K562 (cell line): ENCODE results near the gene VSIG1. TPM values are rescaled to one million over a fixed set of nuclear protein-coding genes. Genes with fewer than 3 reads are reported as not detected.

ENCODE experiments used
- BRD9 ChIP-seq: fragments of 450-650 bp; IDR thresholded peaks from 2 replicates; pipeline ENCODE4 v1.6.1; 2018; ENCODE audit warnings: low read depth; ENCODE audit not compliant: partially characterized antibody
- CLOCK ChIP-seq: fragments of 250-450 bp; sonication (Bioruptor Pico); IDR thresholded peaks from 2 replicates; pipeline ENCODE4 v1.4.0; 2020; ENCODE audit warnings: mild to moderate bottlenecking, moderate library complexity, borderline replicate concordance
- DNMT1 ChIP-seq: fragments of 450-650 bp; IDR thresholded peaks from 2 replicates; pipeline ENCODE4 v1.6.1; 2016; ENCODE audit warnings: antibody characterized with exemption, mild to moderate bottlenecking
- MEF2A ChIP-seq: IDR thresholded peaks from 2 replicates; pipeline ENCODE4 v1.6.1; 2011; ENCODE audit warnings: low read depth, mild to moderate bottlenecking, low read length, moderate library complexity; ENCODE audit not compliant: control insufficient read depth
- MIER1 ChIP-seq: fragments of 450-650 bp; IDR thresholded peaks from 2 replicates; pipeline ENCODE4 v1.6.1; 2016; ENCODE audit warnings: antibody characterized with exemption, mild to moderate bottlenecking, low read depth
- MTA3 ChIP-seq: fragments of 450-650 bp; formaldehyde crosslinking; IDR thresholded peaks from 2 replicates; pipeline ENCODE4 v1.6.1; 2017; ENCODE audit warnings: mild to moderate bottlenecking, borderline replicate concordance
- NEUROD1 ChIP-seq: fragments of 150-350 bp; IDR thresholded peaks from 2 replicates; pipeline ENCODE4 v1.6.1; 2014; ENCODE audit warnings: borderline replicate concordance, low read length, low read depth; ENCODE audit not compliant: partially characterized antibody
- NR4A1 ChIP-seq, 2 experiments: fragments of 250-450 bp in 1 of 2; fragments of 450-650 bp in 1 of 2; sonication (Bioruptor Pico) in 1 of 2; IDR thresholded peaks; 2 replicates each; pipeline versions ENCODE4 v1.4.0 to v1.6.1; 2016 to 2020; ENCODE audit warnings: mild to moderate bottlenecking in 2 of 2, missing compliant biosample characterization in 1 of 2, missing genetic modification characterization in 1 of 2, moderate library complexity in 1 of 2
- PHTF2 ChIP-seq: fragments of 250-450 bp; sonication (Bioruptor Pico); IDR thresholded peaks from 2 replicates; pipeline ENCODE4 v1.5.0; 2021; ENCODE audit warnings: mild to moderate bottlenecking
- PREB ChIP-seq: sonication (generic); formaldehyde crosslinking; IDR thresholded peaks from 2 replicates; pipeline ENCODE4 v1.8.1; 2023; ENCODE audit warnings: mild to moderate bottlenecking, missing genetic modification reagents
- RBM17 ChIP-seq: fragments of 200-400 bp; formaldehyde crosslinking; IDR thresholded peaks from 2 replicates; pipeline ENCODE4 v1.6.1; 2017; ENCODE audit warnings: low read depth, mild to moderate bottlenecking, low read length, borderline replicate concordance
- STAT5A ChIP-seq: IDR thresholded peaks from 2 replicates; pipeline ENCODE4 v1.6.1; 2012; ENCODE audit warnings: low read length, inconsistent platforms, borderline replicate concordance
- TCF7L2 ChIP-seq: fragments of 150-350 bp; IDR thresholded peaks from 2 replicates; pipeline ENCODE4 v1.6.1; 2016; ENCODE audit warnings: low read depth, mild to moderate bottlenecking, low read length, moderate library complexity
- TOE1 ChIP-seq, 2 experiments: fragments of 450-650 bp in 1 of 2; sonication (generic) in 1 of 2; formaldehyde crosslinking in 1 of 2; IDR thresholded peaks; 2 replicates each; pipeline versions ENCODE4 v1.7.1 to v1.8.0; 2016 to 2022; ENCODE audit warnings: borderline replicate concordance in 2 of 2, mild to moderate bottlenecking in 2 of 2, antibody characterized with exemption in 1 of 2, inconsistent platforms in 1 of 2, low read depth in 1 of 2, missing genetic modification reagents in 1 of 2, moderate library complexity in 1 of 2
- TRIM28 ChIP-seq: fragments of 450-650 bp; IDR thresholded peaks from 2 replicates; pipeline ENCODE4 v1.6.1; 2017
- WHSC1 ChIP-seq: IDR thresholded peaks from one replicate; pipeline ENCODE4 v1.6.1; 2012; ENCODE audit warnings: low read length, control low read depth, inconsistent platforms
- ZEB2 ChIP-seq: fragments of 450-650 bp; IDR thresholded peaks from 2 replicates; pipeline ENCODE4 v1.6.1; 2016
- ZNF280B ChIP-seq: fragments of 250-450 bp; sonication (Bioruptor Pico); IDR thresholded peaks from 2 replicates; pipeline ENCODE4 v1.5.1; 2021; ENCODE audit warnings: mild to moderate bottlenecking
- ZNF324 ChIP-seq: fragments of 250-450 bp; sonication (Bioruptor Pico); IDR thresholded peaks from 2 replicates; pipeline ENCODE4 v1.4.0; 2020; ENCODE audit warnings: mild to moderate bottlenecking
- ZNF436 ChIP-seq: fragments of 250-450, 450-650 bp; sonication (Bioruptor Pico); formaldehyde crosslinking; IDR thresholded peaks from 2 replicates; pipeline ENCODE4 v1.7.0; 2020; ENCODE audit warnings: mild to moderate bottlenecking
- ZNF639 ChIP-seq, 2 experiments: fragments of 200-800 bp in 1 of 2; sonication (Bioruptor generic) in 1 of 2; sonication (generic) in 1 of 2; formaldehyde crosslinking in 1 of 2; IDR thresholded peaks in 1 of 2; conservative IDR thresholded peaks in 1 of 2; 2 replicates each; pipeline versions ENCODE4 v1.5.0 to v1.6.1; 2016 to 2020; ENCODE audit warnings: missing compliant biosample characterization in 1 of 2, missing genetic modification characterization in 1 of 2, missing genetic modification reagents in 1 of 2
- ZNF77 ChIP-seq: fragments of 250-450 bp; sonication (Bioruptor Pico); IDR thresholded peaks from 2 replicates; pipeline ENCODE4 v1.5.0; 2020
- polyA plus RNA-seq, 8 experiments: library from polyadenylated mRNA; depleted of rRNA in 4 of 8; stranded (reverse) in 5 of 8; unstranded in 3 of 8; fragments of >200 nt; fragmentation: Nextera tagmentation in 2 of 8; fragmentation: Illumina TruSeq in 1 of 8; extraction: Ambion mirVana in 2 of 8; extraction: Trizol in 1 of 8; gene quantifications; 2 replicates each; pipeline versions ENCODE4 v1.2.1 to v1.2.3, GENCODE V29; 2011 to 2014; ENCODE audit warnings: inconsistent platforms in 1 of 8, missing spikeins in 1 of 8
- total RNA-seq, 7 experiments: library from RNA; depleted of rRNA in 6 of 7; stranded (reverse); fragments of >200 nt in 6 of 7; fragmentation: Illumina TruSeq in 2 of 7; extraction: Trizol in 2 of 7; gene quantifications; 2 replicates each; pipeline versions ENCODE4 v1.2.1 to v1.2.3, GENCODE V29; 2011 to 2021; ENCODE audit warnings: low replicate concordance in 1 of 7

VSIG1 gene
- total and polyA plus RNA-seq, 9 of the 15 experiments (the other 6 are each of a cell fraction or from before 2014, with no cell fraction given): not detected

GRCh38 chrX:108091264-108091877, 46.5 kb downstream of the VSIG1 start, which contains the start of the genes ATG4A and PSMD10 (continued):
- TF ChIP-seq ZNF324 (CRISPR knock-in tag) (no peak), MTA3 (peak; percentile 39; the same call in 1 of the 2 replicates), RBM17 (no peak), ZNF280B (CRISPR knock-in tag) (no peak), MIER1 (no peak), CLOCK (CRISPR knock-in tag) (no peak), ZNF77 (CRISPR knock-in tag) (no peak), NR4A1 (CRISPR knock-in tag; IDR thresholded peaks at IDR 0.05) (no peak), NR4A1 (tag; IDR thresholded peaks at IDR 0.05) (no peak), ZNF436 (CRISPR knock-in tag) (no peak), DNMT1 (no peak), NEUROD1 (peak; percentile 37), PREB (CRISPR knock-in tag) (no peak), TOE1 (IDR thresholded peaks at IDR 0.05; ENCODE audit: borderline replicate concordance) (peak; percentile 5; the same call in 1 of the 2 replicates), TOE1 (CRISPR knock-in tag; IDR thresholded peaks at IDR 0.05; ENCODE audit: borderline replicate concordance, low read depth) (no peak), TRIM28 (no peak), MEF2A (no peak), TCF7L2 (no peak), BRD9 (no peak), STAT5A (no peak), ZNF639 (CRISPR knock-in tag; conservative IDR thresholded peaks at IDR 0.05 in 1 of 2, IDR thresholded peaks at IDR 0.05 in 1 of 2) (no peak), WHSC1 (no peak), PHTF2 (CRISPR knock-in tag) (no peak), ZEB2 (no peak)
